Stimulated activated CD8-positive, alpha-beta memory T cell treated with anti-CD3 and anti-CD28 coated beads, Interleukin-7, amount 100 ng/mL, for 24 hours (primary cell): Measurements from ENCODE around the gene MUC2.

Experiments used
- DNase-seq: peaks from one replicate; pipeline ENCODE4 v3.0.0-alpha.2; 2020; ENCODE audit warnings: low read depth

MUC2 gene

GRCh38 chr11:1087961-1088926 lies 13.6 kb downstream of the MUC2 start:
- no peak for DNase-seq

- DNase-seq, result no peak
Measured at GRCh38 chr11:1088927-1089737, 14.5 kb downstream of the MUC2 start.

DNA sequence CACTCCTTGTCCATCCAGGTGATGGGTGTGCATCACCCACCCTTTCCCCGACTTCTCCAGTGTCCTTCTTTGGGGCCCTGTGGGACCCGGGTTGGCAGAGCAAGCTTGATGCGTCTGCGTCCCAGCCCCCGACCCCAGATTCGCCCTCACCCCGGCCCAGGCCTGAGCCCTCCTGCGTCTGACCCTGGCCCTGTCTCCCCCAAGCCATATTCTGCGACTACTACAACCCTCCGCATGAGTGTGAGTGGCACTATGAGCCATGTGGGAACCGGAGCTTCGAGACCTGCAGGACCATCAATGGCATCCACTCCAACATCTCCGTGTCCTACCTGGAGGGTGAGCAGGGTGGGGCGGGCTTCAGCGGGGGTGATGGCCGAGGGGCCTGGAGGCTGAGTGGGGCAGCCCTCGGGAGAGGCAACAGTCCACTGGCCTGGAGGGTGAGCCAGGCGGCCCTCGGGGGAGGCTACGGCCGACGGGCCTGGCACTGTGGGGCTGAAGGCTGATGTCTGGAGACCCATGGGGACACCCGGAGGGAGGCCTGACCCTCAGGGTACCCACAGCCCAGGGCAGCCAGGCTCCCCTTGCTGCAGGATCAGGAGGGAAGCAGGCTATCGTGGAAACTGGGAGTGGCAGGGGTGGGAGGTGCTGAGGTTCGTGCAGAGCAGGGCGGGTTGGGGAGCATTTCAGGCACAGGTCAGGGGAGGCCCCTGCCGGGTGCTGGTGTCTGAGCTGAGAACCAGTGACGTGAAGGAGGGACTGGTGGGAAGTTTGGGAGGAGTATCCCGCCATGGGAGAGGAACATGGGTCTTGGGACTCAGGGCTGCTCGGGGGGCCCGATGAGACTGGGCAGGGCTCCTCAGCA lies 15.3 kb downstream of the MUC2 start:
- DNase-seq, result no peak

DNA sequence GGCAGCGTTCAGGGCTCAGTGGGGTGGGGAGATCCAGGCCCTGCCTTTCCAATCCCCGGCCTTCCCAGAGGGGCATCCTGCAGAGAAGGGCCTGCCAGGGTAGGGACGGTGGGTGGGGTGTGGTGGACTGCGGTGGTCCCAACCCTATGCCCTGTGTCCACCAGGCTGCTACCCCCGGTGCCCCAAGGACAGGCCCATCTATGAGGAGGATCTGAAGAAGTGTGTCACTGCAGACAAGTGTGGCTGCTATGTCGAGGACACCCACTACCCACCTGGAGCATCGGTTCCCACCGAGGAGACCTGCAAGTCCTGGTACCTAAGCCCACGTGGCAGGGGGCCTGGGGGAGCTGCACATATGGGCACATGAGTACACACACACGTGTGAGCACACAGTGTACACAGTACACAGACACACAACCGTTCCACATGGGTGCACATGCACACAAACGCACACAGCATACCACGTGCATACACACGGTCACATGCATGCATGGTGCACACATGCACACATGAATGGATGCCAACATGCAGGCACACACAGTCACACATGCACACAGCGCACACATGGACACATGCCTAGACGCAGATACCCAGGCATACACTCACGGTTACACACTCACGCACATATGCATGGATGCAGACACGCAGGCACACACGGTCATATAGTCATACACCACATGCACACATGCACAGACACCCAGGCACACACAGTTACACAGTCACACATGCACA lies 16.1 kb downstream of the MUC2 start:
- DNase-seq, result no peak

- DNase-seq, result no peak
Measured at GRCh38 chr11:1091332-1092083, 16.8 kb downstream of the MUC2 start.

DNA sequence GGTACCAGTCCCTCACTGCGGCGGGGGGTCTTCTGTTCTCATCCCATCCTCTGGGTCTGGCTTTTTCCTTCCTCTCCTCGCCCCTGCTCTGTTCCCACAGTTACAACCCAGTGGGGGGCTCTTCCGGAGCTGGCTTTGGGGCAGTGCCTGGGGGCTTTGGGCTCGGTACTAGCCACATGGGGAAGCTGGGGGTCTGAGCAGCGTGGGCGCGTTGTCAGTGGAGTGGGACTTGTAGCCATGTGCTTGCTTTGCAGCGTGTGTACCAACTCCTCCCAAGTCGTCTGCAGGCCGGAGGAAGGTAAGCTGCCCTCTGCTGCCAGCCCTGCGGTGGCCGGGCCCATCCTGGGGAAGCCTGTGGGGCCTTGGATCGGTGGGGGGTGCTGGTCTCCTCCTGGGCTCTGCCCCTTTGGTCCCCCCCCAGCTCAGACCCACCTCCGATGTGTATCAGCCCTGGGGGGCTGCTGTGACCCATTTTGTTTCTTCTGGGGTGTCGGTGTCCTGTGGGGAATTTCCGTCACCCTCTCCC lies 17.5 kb downstream of the MUC2 start:
- no peak for DNase-seq

- no peak for DNase-seq
Measured at GRCh38 chr11:1092919-1093318, 18.2 kb downstream of the MUC2 start.

DNA sequence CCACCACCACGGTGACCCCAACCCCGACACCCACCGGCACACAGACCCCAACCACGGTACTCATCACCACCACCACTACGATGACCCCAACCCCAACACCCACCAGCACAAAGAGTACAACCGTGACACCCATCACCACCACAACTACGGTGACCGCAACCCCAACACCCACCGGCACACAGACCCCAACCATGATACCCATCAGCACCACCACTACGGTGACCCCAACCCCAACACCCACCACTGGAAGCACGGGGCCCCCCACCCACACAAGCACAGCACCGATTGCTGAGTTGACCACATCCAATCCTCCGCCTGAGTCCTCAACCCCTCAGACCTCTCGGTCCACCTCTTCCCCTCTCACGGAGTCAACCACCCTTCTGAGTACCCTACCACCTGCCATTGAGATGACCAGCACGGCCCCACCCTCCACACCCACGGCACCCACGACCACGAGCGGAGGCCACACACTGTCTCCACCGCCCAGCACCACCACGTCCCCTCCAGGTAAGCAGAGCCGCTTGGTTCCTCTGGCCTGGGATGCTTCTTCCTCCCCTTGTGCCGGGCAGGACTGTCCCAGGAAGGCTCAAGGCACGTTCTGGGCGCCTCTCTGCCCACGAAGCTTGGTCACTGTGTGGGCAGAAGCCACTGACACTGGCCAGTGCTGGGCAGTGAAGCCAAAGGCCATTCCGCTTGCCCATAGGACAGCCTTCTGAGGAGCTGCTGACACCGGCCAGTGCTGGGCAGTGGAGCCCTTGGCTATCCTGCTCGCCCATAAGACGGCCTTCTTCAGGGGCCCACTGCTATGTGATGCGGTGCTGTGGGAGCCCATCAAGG lies 25.1 kb downstream of the MUC2 start:
- no peak for DNase-seq

DNA sequence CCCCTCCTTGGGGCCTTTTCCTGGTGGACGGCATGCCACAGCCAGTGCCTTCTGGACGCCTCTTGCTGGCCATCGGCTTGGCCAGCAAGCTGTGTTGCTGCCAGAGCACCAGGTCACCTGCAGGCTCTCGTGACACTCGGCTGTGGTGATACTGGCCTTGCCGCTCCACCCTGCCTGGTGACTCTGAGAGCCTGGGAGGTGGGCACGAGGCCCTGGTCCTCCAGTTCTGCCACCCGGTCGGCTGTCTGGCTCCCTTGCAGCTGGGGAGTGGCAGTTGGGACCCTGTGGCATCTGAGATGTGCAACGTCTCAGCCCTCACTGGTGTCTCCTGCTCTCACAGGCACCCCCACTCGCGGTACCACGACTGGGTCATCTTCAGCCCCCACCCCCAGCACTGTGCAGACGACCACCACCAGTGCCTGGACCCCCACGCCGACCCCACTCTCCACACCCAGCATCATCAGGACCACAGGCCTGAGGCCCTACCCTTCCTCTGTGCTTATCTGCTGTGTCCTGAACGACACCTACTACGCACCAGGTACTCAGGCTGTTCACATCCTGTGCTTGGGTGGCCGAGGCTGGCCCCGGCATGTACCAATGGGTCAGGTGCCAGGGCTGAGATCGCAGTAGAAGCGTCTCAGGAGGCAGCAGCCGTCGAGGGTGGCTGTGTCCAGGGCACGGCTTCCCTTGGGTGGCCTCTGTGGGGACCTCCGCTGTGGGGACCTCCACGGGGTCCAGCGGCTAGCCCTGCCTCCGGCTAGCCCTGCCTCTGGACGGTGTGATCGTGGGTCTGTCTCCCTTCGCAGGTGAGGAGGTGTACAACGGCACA lies 26.0 kb downstream of the MUC2 start:
- no peak for DNase-seq

GRCh38 chr11:1101318-1102089 lies 26.8 kb downstream of the MUC2 start:
- DNase-seq, result no peak

GRCh38 chr11:1102221-1102971 lies 27.7 kb downstream of the MUC2 start:
- no peak for DNase-seq

DNA sequence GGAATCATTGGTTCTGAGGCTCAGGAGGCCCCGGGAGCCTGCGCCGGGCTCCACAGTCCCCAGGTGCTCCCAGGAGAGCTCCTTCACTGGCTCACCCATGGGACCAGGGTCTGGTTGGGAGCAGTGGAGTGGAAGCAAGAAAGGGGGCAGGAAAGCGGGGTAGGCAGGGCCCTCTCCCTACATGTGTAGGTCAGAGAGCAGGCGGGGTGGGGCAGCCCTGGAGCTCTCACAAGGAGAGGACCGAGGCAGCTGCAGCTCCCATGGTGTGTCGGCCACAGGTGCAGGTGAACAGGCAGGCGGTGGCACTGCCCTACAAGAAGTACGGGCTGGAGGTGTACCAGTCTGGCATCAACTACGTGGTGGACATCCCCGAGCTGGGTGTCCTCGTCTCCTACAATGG lies 28.3 kb downstream of the MUC2 start:
- DNase-seq, result no peak

DNA sequence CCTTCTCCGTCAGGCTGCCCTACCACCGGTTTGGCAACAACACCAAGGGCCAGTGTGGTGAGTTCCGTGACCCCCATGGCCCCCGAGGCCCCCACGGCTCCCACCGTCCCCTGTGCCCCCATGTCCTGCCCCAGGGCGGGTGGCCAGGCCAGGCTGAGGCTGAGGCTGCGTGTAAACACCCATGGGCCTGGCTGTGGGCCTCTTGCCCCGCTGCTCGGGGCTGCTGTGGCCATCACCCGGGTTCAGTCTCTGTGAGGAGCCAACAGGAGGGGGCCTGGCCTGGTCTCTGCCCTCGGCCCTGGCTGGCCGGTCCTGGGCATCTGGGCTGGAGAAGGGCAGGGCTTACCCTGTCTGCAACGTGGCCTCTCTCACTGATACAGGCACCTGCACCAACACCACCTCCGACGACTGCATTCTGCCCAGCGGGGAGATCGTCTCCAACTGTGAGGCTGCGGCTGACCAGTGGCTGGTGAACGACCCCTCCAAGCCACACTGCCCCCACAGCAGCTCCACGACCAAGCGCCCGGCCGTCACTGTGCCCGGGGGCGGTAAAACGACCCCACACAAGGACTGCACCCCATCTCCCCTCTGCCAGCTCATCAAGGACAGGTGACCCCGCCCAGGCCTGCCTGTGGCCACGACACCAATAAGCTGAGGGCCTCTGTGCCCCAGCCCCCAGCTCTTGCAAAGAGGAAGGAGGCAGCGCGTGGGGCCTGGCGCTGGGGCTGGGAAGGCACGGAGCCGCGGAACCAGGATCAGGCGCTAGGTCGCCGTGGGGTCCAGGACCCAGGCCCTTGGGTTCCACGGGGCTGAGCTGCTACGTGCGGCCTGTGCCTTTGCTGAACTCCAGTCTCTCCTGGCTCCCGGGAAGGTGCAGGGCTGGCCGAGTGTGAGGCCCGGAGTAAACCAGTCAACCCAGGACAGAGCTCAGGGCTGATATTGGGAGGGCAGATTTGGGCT lies 29.0 kb downstream of the MUC2 start:
- DNase-seq, result no peak

GRCh38 chr11:1104411-1105182 lies 29.9 kb downstream of the MUC2 start:
- DNase-seq, result no peak

GRCh38 chr11:1105183-1105565 lies 30.5 kb downstream of the MUC2 start:
- DNase-seq, result no peak
